Measurements from ENCODE around the gene CCDC28B. TPM values are rescaled to one million over a fixed set of nuclear protein-coding genes. Genes with fewer than 3 reads are reported as not detected.

CCDC28B gene
- total RNA-seq, 1 experiment from 2014 or later = 15.6 TPM

DNA sequence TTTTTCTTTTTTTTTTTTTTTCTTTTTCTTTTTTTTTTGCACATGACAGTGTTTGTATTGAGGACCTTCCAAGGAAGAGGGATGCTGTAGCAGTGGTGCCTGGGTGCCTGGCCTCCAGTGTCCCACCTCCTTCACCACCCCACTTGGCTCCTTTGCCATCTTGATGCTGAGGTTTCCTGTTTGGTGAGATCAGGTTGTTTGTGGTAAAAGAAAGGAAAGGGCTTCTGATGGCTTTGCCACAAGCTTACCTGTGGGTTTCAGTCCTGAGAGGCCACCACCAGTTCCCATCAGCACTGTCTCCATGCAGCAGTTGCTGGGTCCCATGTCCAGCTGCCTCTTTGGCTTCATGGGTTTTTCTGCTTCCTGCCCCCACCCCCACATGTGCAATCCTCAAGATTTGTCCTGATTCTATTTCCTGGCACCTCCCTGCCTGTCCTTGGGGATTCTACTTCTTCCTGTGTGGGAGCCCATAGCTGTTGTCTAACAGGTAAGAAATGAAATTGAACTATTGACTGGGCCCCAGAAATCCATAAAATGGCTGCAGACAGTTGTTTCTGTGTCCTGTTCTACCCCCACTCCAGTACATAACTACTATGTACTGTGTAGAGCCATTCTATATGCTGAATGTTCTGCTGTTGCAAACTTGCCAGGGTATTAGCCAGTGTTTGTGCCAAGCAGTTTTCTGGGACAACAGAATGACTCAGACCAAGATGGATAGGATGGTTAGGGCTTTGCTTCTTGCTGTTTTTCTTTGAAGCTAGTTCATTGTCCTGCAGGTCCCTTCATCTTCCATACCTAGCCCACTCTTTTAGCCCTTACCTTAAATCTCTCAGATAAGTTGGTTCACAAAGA, 4.2 kb upstream of the CCDC28B start:
- Histone ChIP-seq H3K9me3 (ENCODE audit: low read depth, low read length, poor library complexity, severe bottlenecking) (no peaks in the 10 kb centered on the region), H3K4me3 (ENCODE audit: low read depth, low read length, poor library complexity, severe bottlenecking) (no peak overlapping the region), H3K36me3 (ENCODE audit: insufficient read depth, low read length, poor library complexity, severe bottlenecking) (peaks cover 60% of the 10 kb centered on the region), H3K27ac (ENCODE audit: low read depth, low read length, poor library complexity, severe bottlenecking) (peak overlapping the region; percentile 18), H3K4me1 (ENCODE audit: insufficient read depth, low read length, poor library complexity, severe bottlenecking) (peaks cover 7% of the 10 kb centered on the region), H3K27me3 (replicated peaks; ENCODE audit: insufficient read depth, low read depth, low read length, poor library complexity) (no peaks in the 10 kb centered on the region)
- no peak for DNase-seq (ENCODE audit: low spot score)
- TF ChIP-seq, protein P1, sequence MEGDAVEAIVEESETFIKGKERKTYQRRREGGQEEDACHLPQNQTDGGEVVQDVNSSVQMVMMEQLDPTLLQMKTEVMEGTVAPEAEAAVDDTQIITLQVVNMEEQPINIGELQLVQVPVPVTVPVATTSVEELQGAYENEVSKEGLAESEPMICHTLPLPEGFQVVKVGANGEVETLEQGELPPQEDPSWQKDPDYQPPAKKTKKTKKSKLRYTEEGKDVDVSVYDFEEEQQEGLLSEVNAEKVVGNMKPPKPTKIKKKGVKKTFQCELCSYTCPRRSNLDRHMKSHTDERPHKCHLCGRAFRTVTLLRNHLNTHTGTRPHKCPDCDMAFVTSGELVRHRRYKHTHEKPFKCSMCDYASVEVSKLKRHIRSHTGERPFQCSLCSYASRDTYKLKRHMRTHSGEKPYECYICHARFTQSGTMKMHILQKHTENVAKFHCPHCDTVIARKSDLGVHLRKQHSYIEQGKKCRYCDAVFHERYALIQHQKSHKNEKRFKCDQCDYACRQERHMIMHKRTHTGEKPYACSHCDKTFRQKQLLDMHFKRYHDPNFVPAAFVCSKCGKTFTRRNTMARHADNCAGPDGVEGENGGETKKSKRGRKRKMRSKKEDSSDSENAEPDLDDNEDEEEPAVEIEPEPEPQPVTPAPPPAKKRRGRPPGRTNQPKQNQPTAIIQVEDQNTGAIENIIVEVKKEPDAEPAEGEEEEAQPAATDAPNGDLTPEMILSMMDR (conservative IDR thresholded peaks at IDR 0.05; ENCODE audit: low read depth, low read length) = no peak
- TF ChIP-seq EZH2 (IDR thresholded peaks at IDR 0.05; ENCODE audit: borderline replicate concordance, low read depth, low read length, poor library complexity, severe bottlenecking) = no peak
- intact Hi-C loops (cut with micrococcal nuclease; ENCODE audit: unreplicated experiment) = no loop called here
- POLR2A ChIA-PET (ENCODE audit: low non-redundant PET) = interaction anchor here (0.6 kb wide), 1 partner anchor 397 kb away, joined by 3 read pairs; no protein-coding TSS in a partner anchor
- BruUV-seq (replicated peaks) = TSS peak; percentile 26
- CTCF ChIA-PET = no interaction called here

DNA sequence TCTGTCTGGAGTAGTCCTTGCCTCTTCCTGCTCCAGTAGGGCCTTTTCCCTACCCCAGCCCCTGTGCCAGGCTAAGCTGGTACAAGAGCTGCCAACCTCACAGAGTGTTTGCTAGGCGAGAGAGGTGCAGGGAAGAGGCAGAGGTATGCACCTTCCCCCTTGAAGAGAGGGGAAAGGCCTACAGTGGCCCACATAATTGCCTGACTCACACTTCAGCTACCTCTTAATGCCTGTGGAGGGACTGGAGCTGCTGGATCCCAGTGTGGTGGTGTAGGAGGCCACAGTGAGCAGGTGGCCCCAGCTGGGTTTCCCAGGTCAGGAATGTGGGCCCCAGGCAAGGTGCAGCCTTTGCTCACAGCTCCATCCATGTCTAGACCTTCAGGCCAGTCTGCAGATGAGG, 3.3 kb upstream of the CCDC28B start:
- Histone ChIP-seq H3K27me3 (replicated peaks; ENCODE audit: insufficient read depth, low read depth, low read length, poor library complexity) (no peaks in the 10 kb centered on the region), H3K4me1 (ENCODE audit: insufficient read depth, low read length, poor library complexity, severe bottlenecking) (peaks cover 14% of the 10 kb centered on the region), H3K36me3 (ENCODE audit: insufficient read depth, low read length, poor library complexity, severe bottlenecking) (peaks cover 51% of the 10 kb centered on the region), H3K9me3 (ENCODE audit: low read depth, low read length, poor library complexity, severe bottlenecking) (no peaks in the 10 kb centered on the region), H3K4me3 (ENCODE audit: low read depth, low read length, poor library complexity, severe bottlenecking) (no peak overlapping the region), H3K27ac (ENCODE audit: low read depth, low read length, poor library complexity, severe bottlenecking) (no peak overlapping the region)
- BruUV-seq (replicated peaks) = no TSS peak
- no peak for DNase-seq (ENCODE audit: low spot score)
- CTCF ChIA-PET = no interaction called here
- POLR2A ChIA-PET (ENCODE audit: low non-redundant PET) = no interaction called here
- TF ChIP-seq, protein P1 (conservative IDR thresholded peaks at IDR 0.05; ENCODE audit: low read depth, low read length) = no peak
- TF ChIP-seq EZH2 (IDR thresholded peaks at IDR 0.05; ENCODE audit: borderline replicate concordance, low read depth, low read length, poor library complexity, severe bottlenecking) = no peak
- intact Hi-C loops (cut with micrococcal nuclease; ENCODE audit: unreplicated experiment) = no loop called here

DNA sequence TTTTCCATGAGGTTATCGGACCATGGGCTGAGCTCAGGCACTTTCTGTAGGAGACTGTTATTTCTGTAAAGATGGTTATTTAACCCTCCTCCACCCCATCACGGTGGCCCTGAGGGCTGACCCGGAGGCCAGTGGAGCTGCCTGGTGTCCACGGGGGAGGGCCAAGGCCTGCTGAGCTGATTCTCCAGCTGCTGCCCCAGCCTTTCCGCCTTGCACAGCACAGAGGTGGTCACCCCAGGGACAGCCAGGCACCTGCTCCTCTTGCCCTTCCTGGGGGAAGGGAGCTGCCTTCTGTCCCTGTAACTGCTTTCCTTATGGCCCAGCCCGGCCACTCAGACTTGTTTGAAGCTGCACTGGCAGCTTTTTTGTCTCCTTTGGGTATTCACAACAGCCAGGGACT, 2.6 kb upstream of the CCDC28B start:
- BruUV-seq (replicated peaks) = no TSS peak
- Histone ChIP-seq H3K27me3 (replicated peaks; ENCODE audit: insufficient read depth, low read depth, low read length, poor library complexity) (no peaks in the 10 kb centered on the region), H3K36me3 (ENCODE audit: insufficient read depth, low read length, poor library complexity, severe bottlenecking) (peaks cover 44% of the 10 kb centered on the region), H3K4me1 (ENCODE audit: insufficient read depth, low read length, poor library complexity, severe bottlenecking) (peaks cover 14% of the 10 kb centered on the region), H3K27ac (ENCODE audit: low read depth, low read length, poor library complexity, severe bottlenecking) (no peak overlapping the region), H3K9me3 (ENCODE audit: low read depth, low read length, poor library complexity, severe bottlenecking) (no peaks in the 10 kb centered on the region), H3K4me3 (ENCODE audit: low read depth, low read length, poor library complexity, severe bottlenecking) (no peak overlapping the region)
- no peak for TF ChIP-seq EZH2 (IDR thresholded peaks at IDR 0.05; ENCODE audit: borderline replicate concordance, low read depth, low read length, poor library complexity, severe bottlenecking)
- TF ChIP-seq, protein P1 (conservative IDR thresholded peaks at IDR 0.05; ENCODE audit: low read depth, low read length) = no peak
- DNase-seq (ENCODE audit: low spot score) = no peak
- intact Hi-C loops (cut with micrococcal nuclease; ENCODE audit: unreplicated experiment) = no loop called here
- POLR2A ChIA-PET (ENCODE audit: low non-redundant PET) = no interaction called here
- CTCF ChIA-PET = no interaction called here
